ENCODE data around the gene TMEM63A.

TMEM63A gene

GRCh38 chr1:225825078-225825477 lies 57.1 kb downstream of the TMEM63A start:
- H3K4me3 ChIP-seq (ENCODE audit: low read depth, low read length) = no peak overlapping the region
- no peak for TF ChIP-seq CTCF (IDR thresholded peaks at IDR 0.05; ENCODE audit: borderline replicate concordance, insufficient read depth, low read depth, low read length)

- H3K4me3 ChIP-seq (ENCODE audit: low read depth, low read length) = no peak overlapping the region
- no peak for TF ChIP-seq CTCF (IDR thresholded peaks at IDR 0.05; ENCODE audit: borderline replicate concordance, insufficient read depth, low read depth, low read length)
Measured at GRCh38 chr1:225824533-225824941, 57.6 kb downstream of the TMEM63A start.

GRCh38 chr1:225823811-225824261 lies 58.3 kb downstream of the TMEM63A start:
- H3K4me3 ChIP-seq (ENCODE audit: low read depth, low read length) = no peak overlapping the region
- TF ChIP-seq CTCF (IDR thresholded peaks at IDR 0.05; ENCODE audit: borderline replicate concordance, insufficient read depth, low read depth, low read length) = no peak

- TF ChIP-seq CTCF (IDR thresholded peaks at IDR 0.05; ENCODE audit: borderline replicate concordance, insufficient read depth, low read depth, low read length) = no peak
- H3K4me3 ChIP-seq (ENCODE audit: low read depth, low read length) = no peak overlapping the region
Measured at GRCh38 chr1:225822655-225823403, 59.4 kb downstream of the TMEM63A start.

- no peak for TF ChIP-seq CTCF (IDR thresholded peaks at IDR 0.05; ENCODE audit: borderline replicate concordance, insufficient read depth, low read depth, low read length)
- no peak overlapping the region for H3K4me3 ChIP-seq (ENCODE audit: low read depth, low read length)
Measured at GRCh38 chr1:225820522-225821120, 61.6 kb downstream of the TMEM63A start.

- H3K4me3 ChIP-seq (ENCODE audit: low read depth, low read length) = no peak overlapping the region
Measured at GRCh38 chr1:225819346-225820192, 62.6 kb downstream of the TMEM63A start.

More at GRCh38 chr1:225819346-225820192, 62.6 kb downstream of the TMEM63A start:
- no peak for TF ChIP-seq CTCF (IDR thresholded peaks at IDR 0.05; ENCODE audit: borderline replicate concordance, insufficient read depth, low read depth, low read length)

Measured in GM12875 (cell line).